ENCODE data around the gene DDX54.

DNA sequence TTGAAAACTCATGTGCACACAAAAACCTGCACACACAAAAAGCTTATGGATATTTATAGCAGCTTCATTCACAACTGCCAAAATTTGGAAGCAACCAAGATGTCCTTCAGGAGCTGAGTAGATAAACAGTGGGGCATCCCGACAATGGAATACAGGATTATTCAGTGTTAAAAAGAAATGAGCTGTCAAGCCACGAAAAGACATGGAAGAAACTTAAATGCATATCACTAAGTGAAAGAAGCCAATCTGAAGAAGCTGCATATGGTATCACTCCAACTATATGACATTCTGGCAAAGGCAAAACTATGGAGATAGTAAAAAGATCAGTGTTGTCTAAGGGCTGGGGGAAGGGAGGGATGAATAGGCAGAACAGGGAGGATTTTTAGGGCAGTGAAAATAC is 30.7 kb upstream of the DDX54 start:
- TF ChIP-seq, protein P1, sequence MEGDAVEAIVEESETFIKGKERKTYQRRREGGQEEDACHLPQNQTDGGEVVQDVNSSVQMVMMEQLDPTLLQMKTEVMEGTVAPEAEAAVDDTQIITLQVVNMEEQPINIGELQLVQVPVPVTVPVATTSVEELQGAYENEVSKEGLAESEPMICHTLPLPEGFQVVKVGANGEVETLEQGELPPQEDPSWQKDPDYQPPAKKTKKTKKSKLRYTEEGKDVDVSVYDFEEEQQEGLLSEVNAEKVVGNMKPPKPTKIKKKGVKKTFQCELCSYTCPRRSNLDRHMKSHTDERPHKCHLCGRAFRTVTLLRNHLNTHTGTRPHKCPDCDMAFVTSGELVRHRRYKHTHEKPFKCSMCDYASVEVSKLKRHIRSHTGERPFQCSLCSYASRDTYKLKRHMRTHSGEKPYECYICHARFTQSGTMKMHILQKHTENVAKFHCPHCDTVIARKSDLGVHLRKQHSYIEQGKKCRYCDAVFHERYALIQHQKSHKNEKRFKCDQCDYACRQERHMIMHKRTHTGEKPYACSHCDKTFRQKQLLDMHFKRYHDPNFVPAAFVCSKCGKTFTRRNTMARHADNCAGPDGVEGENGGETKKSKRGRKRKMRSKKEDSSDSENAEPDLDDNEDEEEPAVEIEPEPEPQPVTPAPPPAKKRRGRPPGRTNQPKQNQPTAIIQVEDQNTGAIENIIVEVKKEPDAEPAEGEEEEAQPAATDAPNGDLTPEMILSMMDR (conservative IDR thresholded peaks at IDR 0.05 in 1 of 2, IDR thresholded peaks at IDR 0.05 in 1 of 2; ENCODE audit: extremely low read depth in 1 of 2, insufficient read depth in 1 of 2, low read depth in 1 of 2, low read length in 2 of 2) = no peak
- TF ChIP-seq EZH2 (IDR thresholded peaks at IDR 0.05; ENCODE audit: borderline replicate concordance, low read length) = no peak
